Measurements from ENCODE around the gene CTNS.

GRCh38 chr17:3610523-3610922, 26.0 kb upstream of the CTNS start:
- TF ChIP-seq POLR2A (IDR thresholded peaks at IDR 0.05) (no peak), CTCF (IDR thresholded peaks at IDR 0.05) (no peak)
